Activated T-cell treated with anti-CD3 and anti-CD28 coated beads, Interleukin-2, amount 50 U/mL, for 48 hours (primary cell): Measurements from ENCODE around the gene ACACB.
A peak's percentile ranks its signal among the peaks of the same experiment; 100 is the strongest.
"Not testable (repeated sequence)": the region's sequence is repeated elsewhere in the genome, so short reads cannot be mapped to it uniquely, and the experiment has no call there.

ENCODE experiments used
- DNase-seq, 2 experiments: peaks; one replicate each; pipeline ENCODE4 v3.0.0-alpha.2; 2020

The ACACB gene

DNA sequence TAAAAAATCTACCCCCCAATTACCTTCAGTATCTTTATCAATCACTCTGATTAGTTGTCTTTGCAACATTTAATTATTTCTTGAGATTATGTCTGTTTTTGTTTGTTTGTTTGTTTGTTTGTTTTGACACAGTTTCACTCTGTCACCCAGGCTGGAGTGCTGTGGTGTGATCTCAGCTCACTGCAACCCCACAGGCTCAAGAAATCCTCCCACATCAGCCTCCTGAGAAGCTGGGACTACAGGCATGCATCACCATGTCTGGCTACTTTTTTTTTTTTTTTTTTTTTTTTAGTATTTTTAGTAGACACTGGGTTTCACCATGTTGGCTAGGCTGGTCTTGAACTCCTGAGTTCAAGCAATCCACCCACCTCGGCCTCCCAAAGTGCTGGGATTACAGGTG lies 30.7 kb downstream of the ACACB start:
- DNase-seq = not testable (repeated sequence)

DNA sequence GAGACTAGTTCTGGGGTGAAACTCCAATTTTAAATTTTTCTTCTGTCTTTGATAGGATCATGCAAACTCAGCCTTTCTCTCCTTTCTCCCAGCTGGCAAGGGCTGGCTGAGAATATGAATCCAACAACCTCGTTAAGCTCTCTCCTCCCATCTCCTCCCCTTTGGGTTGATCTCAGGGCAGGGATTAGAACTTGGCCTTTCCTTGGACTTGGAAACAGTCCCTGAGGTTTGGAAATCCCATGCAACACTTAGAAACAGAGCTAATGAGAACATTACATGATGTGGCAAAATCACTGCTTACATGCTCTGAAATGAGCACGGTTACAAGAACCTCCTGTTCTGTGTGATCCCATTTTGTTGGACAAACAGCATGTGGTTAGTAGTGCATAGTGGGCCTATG lies 31.6 kb downstream of the ACACB start:
- DNase-seq = no peak

GRCh38 chr12:109150124-109150640 lies 33.8 kb downstream of the ACACB start:
- no peak for DNase-seq

DNA sequence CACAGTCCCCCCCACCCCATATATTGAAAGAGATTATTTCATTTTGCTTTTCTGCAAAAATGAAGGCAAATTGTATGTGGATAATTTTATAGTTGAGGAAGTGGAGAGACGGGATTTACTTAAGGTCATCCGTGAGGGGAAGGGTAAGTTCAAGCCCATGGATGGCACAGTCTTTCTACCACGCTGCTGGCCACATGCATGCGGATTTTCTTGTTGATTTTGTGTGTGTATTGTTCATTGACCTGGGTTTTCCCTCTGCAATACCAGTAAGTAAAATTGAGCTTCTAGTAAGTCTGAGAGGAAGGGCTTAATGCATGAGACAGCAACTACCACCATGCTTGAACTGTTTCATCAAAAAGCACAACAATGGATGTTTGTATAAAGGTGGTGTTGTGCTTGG lies 35.1 kb downstream of the ACACB start:
- DNase-seq = no peak

DNA sequence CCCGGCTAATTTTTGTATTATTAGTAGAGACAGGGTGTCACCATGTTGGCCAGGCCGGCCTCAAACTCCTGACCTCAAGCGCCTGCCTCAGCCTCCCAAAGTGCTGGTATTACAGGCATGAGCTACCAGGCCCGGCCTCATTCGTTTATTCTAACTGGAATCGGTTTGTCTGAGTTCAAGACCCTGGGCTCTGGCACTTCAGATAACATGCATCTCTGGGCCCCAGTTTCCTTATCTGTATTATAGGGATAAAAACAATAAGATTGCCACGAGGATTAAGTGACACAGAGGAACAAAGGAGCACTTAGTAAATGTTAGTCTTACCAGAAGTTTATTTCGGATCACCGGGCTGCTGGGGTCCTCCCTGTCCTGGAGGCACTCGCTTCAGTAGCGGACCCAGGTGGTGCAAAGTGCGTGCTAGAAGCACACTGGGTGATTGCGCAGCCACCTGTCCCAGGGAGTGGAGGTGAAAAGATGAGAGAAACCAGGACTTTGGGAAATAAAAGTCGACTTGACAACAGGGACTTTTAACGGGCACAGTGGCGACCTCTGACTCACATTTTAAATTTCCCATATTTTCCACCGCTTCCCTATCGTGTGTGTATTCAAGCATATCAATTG lies 37.5 kb downstream of the ACACB start:
- DNase-seq = peak in 1 of 2 experiments; percentile 28

DNA sequence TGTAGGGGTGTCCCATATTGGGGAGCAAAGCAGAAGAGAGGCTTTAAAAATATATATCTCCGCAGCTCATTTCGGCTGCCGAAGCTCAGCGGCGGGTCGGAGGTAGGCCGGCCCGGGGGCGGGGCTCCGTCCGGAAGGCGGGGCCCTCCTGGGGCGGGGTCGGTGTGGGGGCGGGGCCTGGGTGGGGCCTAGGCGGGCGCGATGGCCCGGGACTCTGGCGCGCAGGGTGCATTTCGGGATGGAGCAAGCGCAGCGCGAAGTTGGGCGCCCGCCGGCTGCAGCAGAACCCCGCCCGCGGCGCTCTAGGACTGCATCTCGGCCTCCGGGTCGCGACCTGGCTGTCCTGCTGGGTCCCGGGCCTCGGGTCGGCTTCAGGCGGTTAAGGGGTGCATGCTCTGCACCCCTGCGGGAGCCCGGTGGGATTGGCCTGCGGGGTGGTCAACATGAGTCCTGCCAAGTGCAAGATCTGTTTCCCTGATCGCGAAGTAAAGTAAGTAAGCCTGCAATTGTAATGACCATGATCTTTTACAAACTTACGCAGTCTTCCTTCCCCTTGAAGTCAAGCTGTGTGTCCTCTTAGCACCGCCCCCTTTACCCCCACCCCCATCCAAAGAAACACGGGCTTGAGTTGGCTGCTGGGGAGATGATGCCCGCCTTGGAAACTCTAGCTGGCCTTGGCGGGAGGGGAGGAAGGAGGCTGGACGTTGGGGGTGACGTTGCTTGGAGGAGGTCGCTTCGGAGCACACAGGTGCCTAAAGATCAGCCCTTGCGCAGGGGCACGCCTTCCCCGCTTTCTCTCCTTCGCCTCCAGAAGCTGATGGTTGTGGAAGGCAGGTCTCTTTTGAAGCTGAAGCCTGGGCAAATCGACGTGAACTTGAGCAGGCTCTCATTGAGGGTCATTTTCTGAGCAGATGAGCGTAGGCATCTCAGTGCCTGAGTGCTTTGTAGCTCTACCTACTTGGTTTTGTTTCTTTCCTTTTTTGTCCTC lies 38.4 kb downstream of the ACACB start:
- DNase-seq = peak; percentile 86 to 90

GRCh38 chr12:109156036-109156435 lies 39.6 kb downstream of the ACACB start:
- no peak for DNase-seq

- DNase-seq = no peak
Observed at GRCh38 chr12:109156586-109156985, 40.2 kb downstream of the ACACB start.

- DNase-seq = no peak
Observed at GRCh38 chr12:109157986-109158385, 41.6 kb downstream of the ACACB start.

GRCh38 chr12:109160433-109160832 lies 44.0 kb downstream of the ACACB start:
- DNase-seq = no peak

DNA sequence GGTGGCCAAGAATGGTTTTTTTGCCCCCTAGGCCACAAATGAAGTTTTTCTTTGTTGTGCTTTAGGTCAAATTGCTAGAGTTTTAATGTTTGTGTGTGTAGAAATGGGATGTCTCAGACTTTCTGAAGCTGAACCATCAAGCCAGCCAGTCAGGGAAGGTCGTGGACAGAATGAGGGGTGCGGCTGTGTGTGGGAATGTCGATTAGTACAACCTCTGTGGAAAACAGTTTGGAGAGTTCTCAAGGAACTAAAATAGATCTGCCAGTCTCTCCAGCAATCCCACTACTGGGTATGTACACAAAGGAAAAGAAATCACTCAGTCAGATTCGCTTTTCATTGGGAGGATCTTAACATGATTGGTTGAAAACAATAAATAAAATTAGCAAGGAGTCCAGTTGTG lies 44.5 kb downstream of the ACACB start:
- DNase-seq = no peak

- DNase-seq = no peak
Observed at GRCh38 chr12:109162551-109162950, 46.2 kb downstream of the ACACB start.

DNA sequence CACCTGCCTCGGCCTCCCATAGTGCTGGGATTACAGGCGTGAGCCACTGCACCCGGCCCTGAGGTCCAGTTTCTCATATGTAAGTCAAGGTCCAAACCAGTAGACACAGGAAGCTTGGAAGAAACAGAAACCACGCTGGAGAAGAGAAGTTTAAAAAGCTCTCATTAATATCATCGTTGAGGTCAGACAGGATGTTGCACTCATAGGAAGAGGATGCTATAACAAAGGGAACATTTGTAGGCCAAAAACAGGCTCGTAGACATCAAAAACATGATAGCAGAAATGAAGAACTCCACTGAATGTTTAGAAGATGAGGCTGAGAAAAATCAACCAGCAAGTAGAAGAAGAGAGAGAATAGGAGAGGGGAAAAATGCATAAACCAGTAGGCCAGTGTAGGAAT lies 46.8 kb downstream of the ACACB start:
- DNase-seq = no peak

GRCh38 chr12:109165599-109165998 lies 49.2 kb downstream of the ACACB start:
- DNase-seq = no peak

GRCh38 chr12:109166371-109166770 lies 50.0 kb downstream of the ACACB start:
- DNase-seq = no peak

GRCh38 chr12:109167781-109168180 lies 51.4 kb downstream of the ACACB start:
- DNase-seq = no peak

- DNase-seq = no peak
Observed at GRCh38 chr12:109169262-109169661, 52.9 kb downstream of the ACACB start.

DNA sequence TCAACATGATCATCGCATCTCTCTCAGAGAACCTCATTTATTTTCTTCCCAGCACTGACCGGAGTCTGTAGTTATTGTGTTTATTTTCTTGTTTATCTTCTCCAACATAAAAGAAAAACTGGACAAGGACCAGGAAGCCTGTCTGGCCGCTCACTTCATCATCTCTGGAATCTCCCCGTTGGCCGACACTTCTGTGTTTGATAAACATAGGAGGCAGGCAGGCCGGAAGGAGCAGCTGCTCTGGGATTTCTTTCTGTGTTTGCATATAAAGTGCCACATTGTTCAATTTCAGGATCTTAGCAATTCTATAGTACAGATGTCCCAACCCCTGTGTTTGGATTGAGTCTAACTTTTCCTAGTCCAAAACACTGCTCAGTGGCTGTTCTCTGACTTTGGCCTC lies 53.3 kb downstream of the ACACB start:
- DNase-seq = no peak

DNA sequence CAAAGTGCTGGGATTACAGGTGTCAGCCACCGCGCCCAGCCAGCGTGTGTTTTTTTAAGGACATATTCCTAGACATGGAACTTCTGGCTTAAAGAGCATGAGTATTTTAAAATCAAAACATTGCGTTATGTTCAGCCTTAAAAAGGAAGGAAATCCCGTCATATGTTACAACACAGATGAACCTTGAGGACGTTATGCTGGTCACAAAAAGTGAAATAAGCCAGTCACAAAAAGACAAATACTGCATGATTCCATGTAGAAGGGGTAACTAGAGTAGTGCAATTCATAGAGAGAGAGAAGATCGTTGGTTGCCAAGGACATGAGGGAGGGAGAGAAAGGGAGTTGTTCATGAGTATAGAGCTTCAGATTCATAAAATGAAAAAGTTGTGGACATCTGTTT lies 53.9 kb downstream of the ACACB start:
- no peak for DNase-seq

DNA sequence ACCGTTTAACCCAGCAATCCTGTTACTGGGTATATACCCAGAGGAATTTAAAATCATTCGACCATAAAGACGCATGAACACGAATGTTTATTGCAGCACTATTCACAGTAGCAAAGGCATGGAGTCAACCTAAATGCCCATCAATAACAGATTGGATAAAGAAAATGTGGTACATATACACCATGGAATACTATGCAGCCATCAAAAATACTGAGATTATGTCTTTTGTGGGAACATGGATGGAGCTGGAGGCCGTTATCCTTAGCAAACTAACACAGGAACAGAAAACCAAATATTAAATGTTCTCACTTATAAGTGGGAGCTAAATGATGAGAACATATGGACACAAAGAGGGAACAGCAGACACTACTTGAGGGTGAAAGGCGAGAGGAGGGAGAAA lies 56.4 kb downstream of the ACACB start:
- DNase-seq = not testable (repeated sequence)

DNA sequence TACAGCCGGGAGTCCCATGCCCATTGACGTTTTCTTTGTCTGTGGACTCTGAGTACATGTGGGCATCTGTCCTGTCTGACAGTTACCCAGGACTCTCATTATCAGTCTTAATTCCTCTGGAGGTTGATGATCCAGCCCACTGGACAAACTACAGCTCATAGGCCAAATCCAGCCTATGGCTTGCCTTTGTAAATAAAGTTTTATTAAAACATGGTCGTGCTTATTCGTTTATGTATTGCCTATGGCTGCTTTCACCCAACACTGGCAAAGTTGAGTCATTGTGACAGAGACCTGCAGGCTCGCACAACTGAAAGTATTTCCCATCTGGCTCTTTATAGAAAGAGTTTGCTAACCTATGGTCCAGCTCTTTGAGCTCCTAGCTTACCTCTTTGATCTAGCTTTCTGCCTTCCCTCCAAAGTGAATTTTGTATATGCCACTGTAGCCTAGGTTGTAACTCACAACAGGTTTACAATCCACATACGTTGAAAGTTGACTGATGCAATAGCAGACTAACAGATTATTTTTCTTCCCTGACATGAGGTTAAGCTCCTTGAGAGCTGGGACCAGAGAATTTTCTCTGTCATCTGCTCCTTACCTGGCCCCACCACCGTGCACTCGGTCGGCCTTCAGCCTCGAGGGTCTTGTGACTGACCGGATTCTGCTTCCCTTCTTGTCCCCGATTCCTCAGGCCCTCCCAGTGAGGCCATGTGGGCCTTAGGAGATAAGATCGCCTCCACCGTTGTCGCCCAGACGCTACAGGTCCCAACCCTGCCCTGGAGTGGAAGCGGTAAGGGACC lies 57.3 kb downstream of the ACACB start:
- DNase-seq = no peak

DNA sequence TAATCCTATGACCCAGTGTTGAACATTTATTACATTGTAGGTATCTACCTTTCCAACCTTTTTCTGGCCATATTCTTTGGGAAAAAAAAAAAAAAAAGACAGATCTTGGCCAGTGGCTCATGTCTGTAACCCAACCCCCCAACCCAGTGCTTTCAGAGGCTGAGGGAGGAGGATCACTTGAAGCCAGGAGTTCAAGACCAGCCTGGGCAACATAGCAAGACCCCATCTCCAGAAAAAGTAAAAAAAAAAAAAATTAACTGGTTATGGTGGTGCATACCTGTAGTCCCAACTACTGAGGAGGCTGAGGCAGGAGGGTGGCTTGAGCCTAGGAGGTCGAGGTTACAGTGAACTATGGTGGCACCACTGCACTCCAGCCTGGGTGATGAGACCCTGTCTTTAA lies 58.1 kb downstream of the ACACB start:
- DNase-seq = no peak

DNA sequence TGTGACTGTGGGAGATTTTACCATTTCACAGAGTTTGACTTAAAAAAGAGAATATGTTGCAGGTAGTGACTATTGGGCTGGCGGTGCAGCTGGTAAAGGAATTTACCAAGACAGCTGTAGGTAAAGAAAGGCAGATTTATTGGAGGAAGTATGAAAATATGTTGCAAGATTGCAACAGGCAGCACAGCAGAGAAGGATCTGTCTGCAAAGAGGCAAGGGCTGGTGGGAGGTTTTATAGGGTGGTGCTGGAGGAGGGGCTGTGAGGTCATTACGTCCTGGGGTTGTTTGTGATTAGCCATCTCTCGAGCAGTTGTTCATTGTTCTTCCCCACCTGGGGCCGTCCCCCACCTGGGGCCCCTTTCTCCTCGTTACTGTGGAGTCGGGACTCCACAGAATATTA lies 62.1 kb downstream of the ACACB start:
- DNase-seq = no peak
